NCI-H2196 treated with DMSO at 0.1 percent for 48 hours (cell line): ENCODE measurements around the gene UMPS.

ENCODE experiments used
- DNase-seq: peaks from one replicate; lab custom pipeline; 2025; ENCODE audit not compliant: unreplicated experiment; lab: John Stamatoyannopoulos, UW

The UMPS gene

GRCh38 chr3:124796477-124796876 lies 66.2 kb downstream of the UMPS start:
- no peak for DNase-seq

DNA sequence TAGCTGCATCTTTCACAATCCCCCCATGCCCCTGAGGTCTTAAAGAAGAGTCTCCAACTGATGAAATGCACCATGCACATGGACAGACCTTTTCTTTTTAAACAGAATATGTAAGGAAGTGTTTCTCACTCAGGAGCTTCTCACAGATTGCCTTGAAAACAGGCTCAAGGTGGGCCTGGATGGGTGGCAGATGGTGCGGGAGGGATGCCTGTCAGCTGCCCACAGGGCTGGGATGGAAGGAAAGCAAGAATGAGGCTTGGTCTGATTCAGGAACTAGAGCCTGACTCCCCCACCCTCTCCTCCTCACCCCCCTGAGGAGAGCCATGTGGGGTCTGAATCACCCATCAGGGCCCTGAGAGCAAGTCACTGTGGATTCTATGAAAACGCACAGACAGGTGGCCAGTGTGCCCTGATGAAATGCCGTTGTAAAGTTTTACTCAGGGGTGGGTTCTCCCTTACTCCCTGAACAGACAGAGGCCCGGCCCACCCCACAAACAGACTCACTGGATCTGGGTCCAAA lies 67.2 kb downstream of the UMPS start:
- no peak for DNase-seq
